ENCODE measurements around the gene MSANTD2.

DNA sequence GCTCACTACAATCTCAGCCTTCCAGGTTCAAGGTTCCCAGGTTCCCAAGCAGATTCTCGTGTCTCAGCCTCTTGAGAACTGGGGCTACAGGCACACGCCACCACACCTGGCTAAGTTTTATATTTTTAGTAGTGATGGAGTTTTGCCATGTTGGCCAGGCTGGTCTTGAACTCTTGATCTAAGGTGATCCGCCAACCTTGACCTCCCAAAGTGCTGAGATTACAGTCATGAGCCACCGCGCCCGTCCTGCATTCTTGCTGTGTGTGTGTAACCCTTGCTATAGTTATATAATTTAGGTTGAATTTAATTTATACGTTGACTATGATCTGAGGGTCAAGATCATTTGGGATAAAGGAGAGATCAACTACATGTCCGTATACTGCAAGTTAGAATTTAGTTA lies 35.7 kb upstream of the MSANTD2 start:
- TF ChIP-seq, protein P1, sequence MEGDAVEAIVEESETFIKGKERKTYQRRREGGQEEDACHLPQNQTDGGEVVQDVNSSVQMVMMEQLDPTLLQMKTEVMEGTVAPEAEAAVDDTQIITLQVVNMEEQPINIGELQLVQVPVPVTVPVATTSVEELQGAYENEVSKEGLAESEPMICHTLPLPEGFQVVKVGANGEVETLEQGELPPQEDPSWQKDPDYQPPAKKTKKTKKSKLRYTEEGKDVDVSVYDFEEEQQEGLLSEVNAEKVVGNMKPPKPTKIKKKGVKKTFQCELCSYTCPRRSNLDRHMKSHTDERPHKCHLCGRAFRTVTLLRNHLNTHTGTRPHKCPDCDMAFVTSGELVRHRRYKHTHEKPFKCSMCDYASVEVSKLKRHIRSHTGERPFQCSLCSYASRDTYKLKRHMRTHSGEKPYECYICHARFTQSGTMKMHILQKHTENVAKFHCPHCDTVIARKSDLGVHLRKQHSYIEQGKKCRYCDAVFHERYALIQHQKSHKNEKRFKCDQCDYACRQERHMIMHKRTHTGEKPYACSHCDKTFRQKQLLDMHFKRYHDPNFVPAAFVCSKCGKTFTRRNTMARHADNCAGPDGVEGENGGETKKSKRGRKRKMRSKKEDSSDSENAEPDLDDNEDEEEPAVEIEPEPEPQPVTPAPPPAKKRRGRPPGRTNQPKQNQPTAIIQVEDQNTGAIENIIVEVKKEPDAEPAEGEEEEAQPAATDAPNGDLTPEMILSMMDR (IDR thresholded peaks at IDR 0.05; ENCODE audit: insufficient read depth, low read length), result no peak
- TF ChIP-seq SPI1 (IDR thresholded peaks at IDR 0.05; ENCODE audit: borderline replicate concordance, low read depth) (no peak), POLR2AphosphoS5 (IDR thresholded peaks at IDR 0.05; ENCODE audit: low read depth) (no peak), GABPA (IDR thresholded peaks at IDR 0.05; ENCODE audit: low read depth) (no peak)
